Stimulated activated CD4-positive, alpha-beta T cell treated with anti-CD3 and anti-CD28 coated beads, Interleukin-15, amount 100 ng/mL, for 48 hours (primary cell): ENCODE data around the gene REEP1.
A peak's percentile ranks its signal among the peaks of the same experiment; 100 is the strongest.

Source experiments
- DNase-seq, 2 donors: peaks; one replicate each; pipeline ENCODE4 v3.0.0-alpha.2; 2020; ENCODE audit warnings: low read depth in 2 of 2

Gene REEP1

GRCh38 chr2:86195808-86196387 lies 141.5 kb downstream of the REEP1 start:
- no peak for DNase-seq

GRCh38 chr2:86195055-86195807 lies 142.2 kb downstream of the REEP1 start, which contains the start of gene IMMT:
IMMT (minus strand) TSS chr2:86195462; CDS start chr2:86195382, 80 bp downstream.
- peak; percentile 90 to 95 for DNase-seq

- DNase-seq = no peak
These were observed 142.7 kb downstream of the REEP1 start for GRCh38 chr2:86194751-86195054.

DNA sequence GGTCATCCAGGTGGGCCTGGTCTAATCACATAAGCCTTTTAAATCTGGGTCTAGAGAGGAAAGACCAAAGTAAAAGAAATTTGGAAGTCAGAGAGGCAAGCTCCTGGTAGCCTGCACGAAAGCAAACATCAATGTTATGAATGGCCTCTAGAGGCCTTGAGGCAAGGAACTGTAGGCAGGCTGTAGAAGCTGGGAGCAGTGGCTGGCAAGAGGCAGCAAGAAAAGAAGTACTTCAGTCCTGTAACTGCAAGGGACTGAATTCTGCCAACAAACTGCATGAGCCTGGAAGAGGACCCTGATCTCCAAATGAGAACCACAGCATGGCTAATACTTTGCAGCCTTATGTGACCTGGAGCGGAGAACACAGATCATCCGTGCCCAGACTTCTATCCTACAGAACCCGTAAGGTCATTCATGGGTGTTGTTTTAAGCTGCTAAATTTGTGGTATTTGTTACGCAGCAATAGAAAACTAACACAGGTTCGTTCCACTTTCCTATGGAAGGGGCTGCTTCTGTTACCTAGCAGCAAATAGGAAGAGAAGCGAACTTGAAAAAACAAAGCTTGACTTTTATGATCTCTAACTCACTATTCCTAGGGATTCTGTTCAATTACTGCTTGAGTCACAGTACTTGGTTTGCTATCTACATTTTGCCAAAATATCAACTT lies 143.4 kb downstream of the REEP1 start:
- no peak for DNase-seq

DNA sequence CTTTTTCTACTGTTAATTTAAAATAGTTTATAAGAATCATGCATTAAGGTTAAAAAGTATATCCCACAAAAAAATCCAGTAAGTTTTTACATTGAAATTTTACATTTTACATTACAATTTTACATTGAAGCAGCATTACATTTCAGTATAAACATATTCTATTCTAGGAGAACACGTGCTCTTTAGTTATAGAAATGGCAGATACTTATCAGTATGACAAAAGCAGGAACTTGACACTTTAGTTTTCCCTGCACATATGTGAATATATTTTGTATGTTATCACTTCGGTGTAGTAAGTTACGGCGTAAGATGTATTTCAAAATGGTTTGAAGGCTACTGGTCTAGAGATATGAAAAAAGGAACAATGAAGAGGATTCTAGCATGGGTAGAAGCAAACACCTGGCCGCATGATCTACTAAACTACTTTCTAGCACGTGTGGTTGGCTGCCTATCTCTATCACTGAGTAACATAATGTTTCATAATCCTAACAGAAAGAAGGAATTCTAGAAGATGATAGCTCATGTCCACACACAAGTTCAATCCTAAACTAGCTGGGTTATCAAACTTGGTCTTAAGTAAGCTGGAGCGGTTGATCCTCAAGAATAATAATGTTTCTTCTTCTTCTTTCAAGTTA lies 147.5 kb downstream of the REEP1 start:
- no peak for DNase-seq

GRCh38 chr2:86186431-86186830 lies 151.0 kb downstream of the REEP1 start:
- no peak for DNase-seq

GRCh38 chr2:86185517-86186212 lies 151.8 kb downstream of the REEP1 start:
- no peak for DNase-seq

DNA sequence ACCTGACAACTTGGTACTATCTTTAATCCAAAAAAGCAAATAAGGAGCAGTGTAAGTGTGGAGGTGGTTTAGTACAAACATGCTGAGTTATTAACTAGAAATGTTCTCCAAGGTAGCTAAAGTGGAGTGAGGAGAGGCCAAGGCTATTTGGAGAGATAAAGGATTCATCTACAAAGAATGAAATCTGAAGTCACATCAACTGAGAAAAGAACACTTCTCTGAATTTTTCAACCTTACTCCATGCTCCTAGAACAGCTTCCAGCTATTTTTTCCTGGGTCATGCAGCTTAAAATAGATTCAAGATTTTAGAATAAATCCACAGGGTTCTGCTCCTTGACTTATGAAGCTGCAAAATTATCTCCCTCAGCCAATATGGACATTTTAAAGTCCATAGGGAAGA lies 160.8 kb downstream of the REEP1 start:
- no peak for DNase-seq

DNA sequence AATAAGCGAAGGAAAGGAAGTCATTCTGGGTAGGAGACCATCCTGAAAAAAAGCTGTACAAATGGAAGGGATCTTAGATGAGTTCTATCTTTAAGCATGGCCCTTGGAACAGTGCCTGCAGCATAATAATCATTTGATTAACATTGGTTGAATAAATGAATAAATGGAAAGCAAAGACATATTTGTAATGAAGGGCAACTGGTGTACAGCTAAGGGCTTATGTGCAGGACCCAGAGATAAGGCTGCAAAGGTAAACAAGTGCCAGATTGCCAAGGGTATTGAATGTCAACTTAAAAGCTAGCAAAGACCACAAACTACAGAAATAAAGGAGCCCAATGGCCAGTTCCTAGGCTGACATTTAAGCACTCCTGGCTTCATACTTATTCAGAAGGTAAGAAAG lies 161.6 kb downstream of the REEP1 start:
- no peak for DNase-seq

DNA sequence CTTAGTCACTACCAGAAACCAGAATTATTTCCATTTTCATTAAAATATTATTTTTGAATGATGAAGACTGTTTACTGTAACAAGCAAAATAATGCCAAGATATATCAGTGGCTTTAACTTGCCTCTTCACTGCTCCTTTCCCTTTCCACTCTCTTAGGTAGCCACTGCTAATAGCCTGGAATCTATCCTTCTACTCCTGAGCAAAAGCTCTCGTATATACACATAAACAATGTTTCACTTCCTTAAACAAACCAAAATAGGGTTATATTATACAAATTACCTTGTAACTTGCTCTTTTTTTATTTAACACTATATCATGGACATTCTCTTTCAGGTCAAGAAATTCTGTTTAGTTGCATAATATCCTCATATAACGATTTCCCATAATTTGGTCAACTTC lies 163.0 kb downstream of the REEP1 start:
- no peak for DNase-seq

GRCh38 chr2:86172610-86173009 lies 164.8 kb downstream of the REEP1 start:
- no peak for DNase-seq

- no peak for DNase-seq
These were observed 166.1 kb downstream of the REEP1 start for GRCh38 chr2:86171295-86171694.

DNA sequence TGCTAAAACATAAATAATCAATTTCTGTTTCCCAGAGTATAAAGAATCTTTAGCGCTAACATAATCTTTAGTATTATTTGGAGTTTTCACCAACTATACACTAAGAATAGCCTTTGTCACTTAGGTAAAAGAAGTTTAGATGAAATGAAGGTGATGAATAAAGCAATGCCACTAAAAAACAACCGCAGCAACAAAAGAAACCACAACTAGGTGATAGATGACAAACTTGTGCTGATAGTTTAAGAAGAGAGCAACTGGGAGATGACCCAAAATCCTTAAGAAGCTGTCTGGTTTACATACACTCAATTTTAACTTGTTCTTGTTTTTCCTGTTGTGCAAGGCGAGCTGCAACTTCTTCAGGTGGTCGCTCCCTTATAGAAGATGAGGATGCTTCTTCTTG lies 167.0 kb downstream of the REEP1 start:
- no peak for DNase-seq
